ENCODE data around the gene DNAAF8.
"Not testable (repeated sequence)": the region's sequence is repeated elsewhere in the genome, so short reads cannot be mapped to it uniquely, and the experiment has no call there.

DNAAF8 gene

DNA sequence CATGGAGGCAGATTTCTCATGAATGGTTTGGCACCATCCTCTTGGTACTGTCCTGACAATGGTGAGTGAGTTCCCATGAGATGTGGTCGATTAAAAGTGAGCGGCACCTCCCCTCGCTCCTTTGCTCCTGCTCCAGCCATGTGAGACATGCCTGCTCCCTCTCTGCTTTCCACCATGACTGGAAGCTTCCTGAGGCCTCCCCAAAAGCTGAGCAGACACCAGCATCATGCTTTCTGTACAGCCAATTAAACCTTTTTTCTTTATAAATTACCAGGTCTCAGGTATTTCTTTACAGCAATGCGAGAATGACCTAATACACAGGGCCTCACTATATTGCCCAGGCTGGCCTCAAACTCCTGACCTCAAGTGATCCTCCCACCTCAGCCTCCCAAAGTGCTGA lies 20.5 kb downstream of the DNAAF8 start:
- DNase-seq = no peak

- DNase-seq = no peak
Observed at GRCh38 chr16:4755687-4756086, 21.4 kb downstream of the DNAAF8 start.

GRCh38 chr16:4760221-4760910 lies 26.0 kb downstream of the DNAAF8 start:
- no peak for DNase-seq

- DNase-seq = no peak
Observed at GRCh38 chr16:4762205-4762604, 27.9 kb downstream of the DNAAF8 start.

- no peak for DNase-seq
Observed at GRCh38 chr16:4763791-4764190, 29.5 kb downstream of the DNAAF8 start.

DNA sequence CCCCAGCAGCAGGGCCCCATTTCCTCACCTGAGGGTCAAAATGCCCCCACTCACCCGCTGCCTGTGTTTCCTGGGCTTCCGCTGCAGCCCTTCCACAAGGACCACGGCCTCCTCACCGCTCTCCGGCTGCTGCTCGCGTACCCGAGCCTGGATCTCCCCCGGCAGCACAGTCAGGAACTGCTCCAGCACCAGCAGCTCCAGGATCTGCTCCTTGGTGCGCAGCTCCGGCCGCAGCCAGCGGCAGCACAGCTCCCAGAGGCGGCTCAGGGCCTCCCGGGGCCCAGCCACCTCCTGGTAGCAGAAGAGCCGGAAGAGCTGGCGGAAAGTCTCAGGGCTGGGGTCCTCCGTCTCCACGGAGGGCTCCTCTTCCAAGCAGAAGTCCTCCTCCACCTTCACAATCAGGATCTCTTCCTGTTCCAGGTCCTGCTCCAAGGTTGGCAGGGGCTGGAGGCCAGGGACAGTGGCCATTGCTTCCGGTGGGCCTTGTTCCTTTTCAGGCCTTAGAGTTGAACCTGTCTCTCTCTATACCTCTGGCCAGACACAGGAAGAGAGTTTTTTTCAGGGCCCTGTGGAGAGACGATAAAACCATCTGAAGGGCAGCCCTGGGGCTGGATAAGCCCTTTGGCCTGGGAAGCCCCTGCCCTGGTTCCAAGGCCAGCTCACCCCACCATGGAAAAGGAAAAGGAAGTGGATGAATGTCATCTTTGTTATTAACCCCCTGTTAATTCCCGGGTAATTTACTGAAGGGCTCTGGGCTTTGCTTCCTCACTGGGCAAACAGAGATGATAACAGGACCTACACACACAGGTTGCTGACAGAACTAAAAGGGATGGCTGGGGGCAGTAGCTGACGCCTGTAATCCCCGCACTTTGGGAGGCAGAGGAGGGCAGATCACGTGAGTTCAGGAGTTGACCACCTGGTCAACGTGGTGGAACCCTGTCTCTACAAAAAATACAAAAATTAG lies 31.5 kb downstream of the DNAAF8 start:
- DNase-seq = no peak

DNA sequence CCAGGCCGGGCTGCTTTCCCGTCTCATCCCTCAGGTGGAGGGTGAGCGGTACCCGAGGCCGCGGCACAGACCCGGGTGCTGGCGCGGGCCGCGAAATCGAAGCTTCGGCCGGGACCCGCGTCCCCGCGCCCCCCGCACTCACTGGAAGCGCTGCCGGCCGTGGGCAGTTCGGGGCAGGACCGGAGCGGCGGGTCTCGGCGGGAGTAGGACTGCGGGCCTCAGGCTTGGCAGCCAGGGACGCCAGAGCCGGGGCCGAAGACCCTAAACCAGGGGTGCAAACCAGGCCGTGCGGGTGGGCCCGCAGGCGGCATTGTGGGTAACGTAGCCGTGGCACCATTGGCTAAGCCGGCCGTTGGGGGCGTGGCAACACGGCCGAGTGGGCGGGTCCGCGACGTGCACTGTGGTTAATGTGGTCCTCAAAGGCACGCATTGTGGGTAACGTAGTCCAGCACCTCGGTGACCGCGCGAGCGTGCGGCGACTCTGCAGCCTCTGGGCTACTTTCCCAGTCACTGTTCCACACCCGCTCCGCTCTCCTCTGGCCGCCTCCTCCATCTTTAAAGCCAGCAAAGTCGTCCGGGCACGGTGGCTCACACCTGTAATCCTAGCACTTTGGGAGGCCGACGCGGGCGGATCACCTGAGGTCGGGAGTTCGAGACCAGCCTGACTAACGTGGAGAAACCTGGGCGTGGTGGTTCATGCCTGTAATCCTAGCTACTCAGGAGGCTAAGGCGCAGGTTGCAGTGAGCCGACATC lies 32.7 kb downstream of the DNAAF8 start, which contains the start of gene ZNF500:
ZNF500 (minus strand) TSS at position 288 of the 754 bp plus-strand sequence. CDS start 1,184 bp downstream, outside the sequence.
- peak; percentile 97 for DNase-seq

DNA sequence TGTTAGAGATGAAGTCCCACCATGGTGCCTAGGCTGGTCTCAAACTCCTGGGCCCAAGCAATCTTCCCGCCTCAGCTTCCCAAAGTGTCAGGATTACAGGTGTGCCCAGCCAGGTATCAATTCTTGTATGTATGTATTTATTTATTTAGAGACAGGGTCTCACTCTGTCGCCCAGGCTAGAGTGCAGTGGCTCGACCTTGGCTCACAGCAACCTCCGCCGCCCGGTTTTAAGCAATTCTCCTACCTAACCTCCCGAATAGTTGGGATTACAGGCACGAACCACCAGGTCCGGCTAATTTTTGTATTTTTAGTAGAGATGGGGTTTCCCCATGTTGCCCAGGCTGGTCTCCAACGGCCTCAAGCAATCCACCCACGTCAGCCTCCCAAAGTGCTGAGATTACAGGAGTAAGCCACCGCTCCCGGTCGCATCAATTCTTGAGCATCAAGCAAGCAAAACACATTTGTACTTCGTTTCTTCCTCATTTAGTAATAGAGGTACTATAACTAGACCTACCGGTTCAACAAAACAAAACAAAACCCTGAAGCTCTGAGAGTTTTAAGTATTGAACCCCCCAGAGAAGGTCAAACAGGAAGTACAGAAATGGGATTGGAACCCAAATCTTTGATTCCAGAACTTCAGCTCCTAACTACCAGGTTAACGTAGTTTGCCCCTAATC lies 33.7 kb downstream of the DNAAF8 start:
- no peak for DNase-seq

DNA sequence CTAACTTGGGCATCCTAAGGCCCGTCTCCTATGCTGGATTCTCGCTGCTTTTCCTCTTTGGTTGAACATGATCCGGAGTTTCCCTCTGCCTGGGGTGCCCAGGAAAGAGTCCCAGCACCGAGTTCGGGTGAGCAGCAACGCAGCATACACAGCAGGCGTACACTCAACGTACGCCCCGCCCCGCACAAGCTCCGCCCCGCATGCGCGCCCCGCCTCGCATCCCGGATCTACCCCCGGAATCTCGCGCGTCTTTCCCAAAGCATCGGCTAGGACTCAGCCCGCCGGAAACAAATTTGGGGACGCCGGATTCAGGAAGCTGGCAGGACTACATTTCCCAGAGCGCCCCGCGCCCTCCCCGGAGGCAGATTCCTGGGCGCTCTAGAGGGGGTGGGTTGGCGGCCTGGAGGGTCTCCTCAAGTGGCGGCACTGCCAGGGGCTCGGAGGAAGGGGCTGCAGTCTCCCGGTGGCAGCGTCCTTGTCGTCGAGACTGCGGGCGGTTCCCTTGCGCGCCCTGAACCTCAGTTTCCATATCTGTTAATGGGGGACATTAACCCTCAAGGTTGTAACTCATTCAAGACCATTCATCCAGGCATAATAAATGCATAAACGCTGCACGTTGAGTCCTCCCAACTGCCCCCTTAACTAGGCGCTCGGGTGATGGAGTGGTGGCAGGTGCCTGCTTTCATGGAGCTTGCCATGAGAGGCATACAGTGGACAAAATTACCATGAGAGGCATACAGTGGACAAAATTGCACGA lies 34.4 kb downstream of the DNAAF8 start:
- peak; percentile 90 for DNase-seq

GRCh38 chr16:4769306-4769638 lies 34.9 kb downstream of the DNAAF8 start:
- DNase-seq = no peak

- no peak for DNase-seq
Observed at GRCh38 chr16:4771646-4772045, 37.3 kb downstream of the DNAAF8 start.

- DNase-seq = no peak
Observed at GRCh38 chr16:4772351-4772750, 38.0 kb downstream of the DNAAF8 start.

GRCh38 chr16:4775005-4775404 lies 40.7 kb downstream of the DNAAF8 start:
- no peak for DNase-seq

DNA sequence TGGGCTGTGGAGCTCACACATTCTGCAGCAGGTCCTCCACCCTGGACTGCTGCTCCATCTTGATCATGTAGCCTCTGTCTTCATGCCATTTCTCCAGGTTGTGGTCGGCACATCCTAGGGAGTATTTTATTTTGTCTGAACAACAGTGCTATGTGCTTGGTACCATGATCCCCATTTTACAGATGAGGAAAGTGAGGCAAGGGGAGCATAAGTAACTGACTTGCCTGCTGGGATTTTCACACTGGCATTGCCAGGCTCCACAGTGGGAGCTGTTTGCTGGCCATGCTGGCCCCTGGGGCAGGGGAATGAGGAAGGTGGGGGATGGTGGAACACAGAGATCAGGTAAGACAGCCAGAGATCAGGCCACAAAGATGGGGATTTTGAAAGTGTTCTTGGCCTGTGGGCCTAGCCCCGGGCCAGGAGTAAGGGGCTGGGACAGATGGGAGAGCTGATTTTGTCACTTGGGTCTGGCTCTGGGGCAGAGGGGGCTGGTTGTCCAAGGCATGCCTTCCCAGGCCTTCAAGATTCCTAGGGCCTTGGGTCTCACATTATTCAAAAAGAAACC lies 41.9 kb downstream of the DNAAF8 start:
- DNase-seq = no peak

- no peak for DNase-seq
Observed at GRCh38 chr16:4777339-4778049, 43.2 kb downstream of the DNAAF8 start.

- no peak for DNase-seq
Observed at GRCh38 chr16:4778050-4778392, 43.7 kb downstream of the DNAAF8 start.

- DNase-seq = no peak
Observed at GRCh38 chr16:4780235-4780634, 45.9 kb downstream of the DNAAF8 start.

- no peak for DNase-seq
Observed at GRCh38 chr16:4783251-4783950, 49.1 kb downstream of the DNAAF8 start.

- DNase-seq = no peak
Observed at GRCh38 chr16:4783951-4784336, 49.6 kb downstream of the DNAAF8 start.

DNA sequence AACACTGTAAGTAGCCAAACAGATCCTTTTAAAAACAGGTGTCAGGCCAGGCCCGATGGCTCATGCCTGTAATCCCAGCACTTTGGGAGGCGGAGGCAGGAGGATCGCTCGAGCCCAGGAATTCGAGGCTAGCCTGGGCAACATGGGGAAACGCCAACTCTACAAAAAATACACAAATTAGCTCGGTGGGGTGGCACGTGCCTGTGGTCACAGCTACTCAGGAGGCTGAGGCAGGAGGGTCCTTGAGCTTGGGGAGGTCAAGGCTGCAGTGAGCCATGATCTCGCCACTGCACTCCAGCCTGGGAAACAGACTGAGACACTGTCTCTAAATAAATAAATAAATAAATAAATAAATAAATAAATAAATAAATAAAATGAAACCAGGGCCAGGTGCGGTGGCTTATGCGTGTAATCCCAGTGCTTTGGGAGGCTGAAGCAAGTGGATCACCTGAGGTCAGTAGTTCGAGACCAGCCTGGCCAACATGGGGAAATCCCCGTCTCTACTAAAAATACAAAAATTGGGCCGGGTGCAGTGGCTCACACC lies 50.2 kb downstream of the DNAAF8 start:
- DNase-seq = not testable (repeated sequence)

Data from amniotic stem cell (primary cell).